ENCODE data around the gene NLRP13.
"Not testable (repeated sequence)": the region's sequence is repeated elsewhere in the genome, so short reads cannot be mapped to it uniquely, and the experiment has no call there.

The NLRP13 gene

GRCh38 chr19:55929258-55929657 lies 2.9 kb downstream of the NLRP13 start:
- peaks cover 20% of the 10 kb centered on the region for H3K27me3 Mint-ChIP-seq
- not testable (repeated sequence) for H3K27ac Mint-ChIP-seq (ENCODE audit: low read depth); H3K4me1 Mint-ChIP-seq; ATAC-seq (replicated peaks; ENCODE audit: extremely low read depth, poor library complexity, severe bottlenecking); DNase-seq (ENCODE audit: low spot score in 2 of 2); H3K4me3 Mint-ChIP-seq; H3K36me3 Mint-ChIP-seq (ENCODE audit: insufficient read depth)
- H3K9me3 Mint-ChIP-seq: peaks cover 20% of the 10 kb centered on the region

DNA sequence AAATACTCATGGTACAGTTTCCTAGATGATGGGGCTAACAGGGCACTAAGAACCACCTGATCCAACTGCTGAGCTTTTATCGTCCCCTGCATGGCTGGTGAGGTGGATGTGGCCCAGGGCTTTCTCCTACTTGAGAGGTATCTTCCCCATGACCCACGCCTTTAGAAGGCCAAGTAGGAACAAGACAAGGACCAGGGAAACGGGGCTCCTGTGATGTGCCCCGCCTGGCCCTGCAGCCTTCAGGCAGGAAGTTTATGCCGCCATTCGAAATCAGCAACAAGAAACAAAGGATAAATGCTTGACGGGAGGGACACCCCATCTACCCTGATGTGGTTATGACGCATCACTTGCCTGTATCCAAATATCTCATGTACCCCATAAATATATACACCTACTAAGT lies 4.1 kb downstream of the NLRP13 start:
- Mint-ChIP-seq H3K27ac (ENCODE audit: low read depth) (no peak overlapping the region), H3K9me3 (peaks cover 19% of the 10 kb centered on the region), H3K36me3 (ENCODE audit: insufficient read depth) (peaks cover 2% of the 10 kb centered on the region), H3K27me3 (peaks cover 11% of the 10 kb centered on the region), H3K4me1 (no peaks in the 10 kb centered on the region), H3K4me3 (no peak overlapping the region)
- DNase-seq (ENCODE audit: low spot score in 2 of 2) (no peak), ATAC-seq (replicated peaks; ENCODE audit: extremely low read depth, poor library complexity, severe bottlenecking) (no peak)

- Mint-ChIP-seq H3K9me3 (peaks cover 16% of the 10 kb centered on the region), H3K27ac (ENCODE audit: low read depth) (no peak overlapping the region), H3K4me3 (no peak overlapping the region), H3K4me1 (no peaks in the 10 kb centered on the region), H3K36me3 (ENCODE audit: insufficient read depth) (peaks cover 2% of the 10 kb centered on the region), H3K27me3 (peaks cover 14% of the 10 kb centered on the region)
- no peak for ATAC-seq (replicated peaks; ENCODE audit: extremely low read depth, poor library complexity, severe bottlenecking)
- DNase-seq (ENCODE audit: low spot score in 2 of 2): no peak
Observed at GRCh38 chr19:55923556-55923955, 8.6 kb downstream of the NLRP13 start.

DNA sequence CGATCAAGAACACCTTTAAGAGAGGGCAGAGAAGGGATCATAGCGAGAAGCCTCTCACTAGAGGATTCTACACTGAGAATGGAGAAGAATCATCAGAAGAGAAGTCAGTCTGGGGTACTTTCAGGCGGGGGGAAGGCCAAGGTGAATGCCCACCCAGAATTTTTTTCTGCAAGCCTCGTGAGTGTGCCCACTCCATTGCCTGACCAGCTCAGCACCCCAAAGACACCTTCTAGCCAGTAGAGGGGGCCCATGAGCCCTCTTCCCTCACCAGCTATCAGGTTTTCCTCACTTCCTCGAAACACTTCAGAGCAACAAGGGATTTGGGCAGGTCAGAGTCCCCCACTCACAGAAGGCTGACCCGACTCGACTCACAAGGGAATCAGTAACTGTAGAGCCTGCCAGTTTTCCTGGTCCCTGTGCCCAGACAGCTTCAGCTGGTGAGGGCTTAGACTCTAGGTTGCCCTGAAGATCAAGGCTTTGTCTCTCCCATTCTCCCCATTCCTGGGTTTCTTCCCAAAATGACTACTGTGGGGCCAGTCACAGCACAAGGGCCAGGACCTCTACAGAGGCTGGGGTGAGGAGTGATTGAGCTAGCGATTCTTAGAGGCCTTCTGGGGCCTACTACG lies 18.4 kb downstream of the NLRP13 start:
- peaks cover 35% of the 10 kb centered on the region for H3K9me3 Mint-ChIP-seq
- H3K27ac Mint-ChIP-seq (ENCODE audit: low read depth): no peak overlapping the region
- H3K36me3 Mint-ChIP-seq (ENCODE audit: insufficient read depth): no peaks in the 10 kb centered on the region
- DNase-seq (ENCODE audit: low spot score in 2 of 2) (no peak), ATAC-seq (replicated peaks; ENCODE audit: extremely low read depth, poor library complexity, severe bottlenecking) (no peak)
- peaks cover 38% of the 10 kb centered on the region for H3K27me3 Mint-ChIP-seq
- no peaks in the 10 kb centered on the region for H3K4me1 Mint-ChIP-seq
- no peak overlapping the region for H3K4me3 Mint-ChIP-seq

DNA sequence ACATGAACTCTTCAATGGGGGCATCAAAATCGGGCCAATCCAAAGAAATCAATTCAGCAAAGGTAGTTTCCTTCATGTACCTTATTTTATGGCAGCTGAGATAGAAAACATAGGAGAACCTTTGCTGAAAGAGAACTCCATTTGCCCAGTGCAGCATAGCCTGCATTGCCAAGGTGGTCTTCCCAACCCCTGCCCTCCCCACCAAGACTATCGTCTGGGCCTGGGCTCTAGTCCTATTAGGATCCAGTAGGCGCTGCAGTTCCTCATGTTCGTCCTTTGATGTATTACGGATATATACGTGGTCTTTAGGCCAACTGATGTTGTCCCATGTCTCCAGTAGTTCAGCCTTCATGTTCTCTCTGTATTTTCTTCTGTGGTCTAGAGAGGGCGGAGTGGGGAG lies 19.2 kb downstream of the NLRP13 start:
- Mint-ChIP-seq H3K9me3 (peaks cover 28% of the 10 kb centered on the region), H3K27me3 (peaks cover 29% of the 10 kb centered on the region), H3K36me3 (ENCODE audit: insufficient read depth) (no peaks in the 10 kb centered on the region), H3K4me1 (no peaks in the 10 kb centered on the region), H3K27ac (ENCODE audit: low read depth) (no peak overlapping the region), H3K4me3 (no peak overlapping the region)
- DNase-seq (ENCODE audit: low spot score in 2 of 2): no peak
- no peak for ATAC-seq (replicated peaks; ENCODE audit: extremely low read depth, poor library complexity, severe bottlenecking)

DNA sequence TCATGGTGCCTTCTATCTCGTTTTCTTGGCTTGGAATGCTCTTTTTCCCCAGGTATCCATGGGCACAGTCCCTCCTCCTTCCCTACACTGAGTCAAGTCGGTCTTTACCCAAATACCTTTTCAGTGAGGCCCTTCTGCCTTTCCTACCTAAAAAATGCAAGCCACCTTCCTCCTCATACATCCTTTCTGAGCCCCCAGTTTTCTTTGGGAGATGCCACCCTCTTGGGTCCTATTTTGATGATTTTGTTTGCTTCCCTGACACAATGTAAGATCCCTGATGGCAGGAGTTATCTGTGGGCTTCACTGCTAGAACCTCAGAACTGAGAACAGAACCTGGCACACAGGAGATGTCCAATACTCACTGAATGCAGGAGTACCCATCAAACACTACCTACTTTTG lies 22.3 kb downstream of the NLRP13 start:
- DNase-seq (ENCODE audit: low spot score in 2 of 2): no peak
- Mint-ChIP-seq H3K9me3 (peaks cover 9% of the 10 kb centered on the region), H3K4me3 (no peak overlapping the region), H3K4me1 (no peaks in the 10 kb centered on the region), H3K36me3 (ENCODE audit: insufficient read depth) (no peaks in the 10 kb centered on the region), H3K27ac (ENCODE audit: low read depth) (no peak overlapping the region), H3K27me3 (peaks cover 26% of the 10 kb centered on the region)
- no peak for ATAC-seq (replicated peaks; ENCODE audit: extremely low read depth, poor library complexity, severe bottlenecking)

DNA sequence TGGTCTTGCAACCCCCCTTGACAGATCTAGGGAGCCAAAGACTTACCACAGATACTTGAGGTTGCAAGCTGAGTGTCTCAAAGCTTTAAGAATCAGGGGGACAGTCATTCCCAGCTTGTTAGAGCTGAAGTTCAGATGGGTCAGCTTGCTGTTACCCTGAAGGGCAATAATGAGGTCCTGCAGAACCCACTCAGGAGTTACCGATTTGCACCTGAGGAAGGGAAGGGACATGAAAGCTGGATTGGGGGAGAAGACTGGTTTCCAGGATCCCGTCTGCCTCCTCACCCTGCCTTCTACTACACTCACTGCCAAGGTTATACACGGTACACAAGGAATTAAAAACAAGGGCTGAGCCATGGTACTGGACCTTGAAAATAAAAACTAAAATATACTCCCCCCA lies 24.4 kb downstream of the NLRP13 start:
- ATAC-seq (replicated peaks; ENCODE audit: extremely low read depth, poor library complexity, severe bottlenecking): no peak
- no peak for DNase-seq (ENCODE audit: low spot score in 2 of 2)
- Mint-ChIP-seq H3K9me3 (peaks cover 16% of the 10 kb centered on the region), H3K27ac (ENCODE audit: low read depth) (no peak overlapping the region), H3K4me1 (no peaks in the 10 kb centered on the region), H3K4me3 (no peak overlapping the region), H3K36me3 (ENCODE audit: insufficient read depth) (no peaks in the 10 kb centered on the region), H3K27me3 (peaks cover 37% of the 10 kb centered on the region)

DNA sequence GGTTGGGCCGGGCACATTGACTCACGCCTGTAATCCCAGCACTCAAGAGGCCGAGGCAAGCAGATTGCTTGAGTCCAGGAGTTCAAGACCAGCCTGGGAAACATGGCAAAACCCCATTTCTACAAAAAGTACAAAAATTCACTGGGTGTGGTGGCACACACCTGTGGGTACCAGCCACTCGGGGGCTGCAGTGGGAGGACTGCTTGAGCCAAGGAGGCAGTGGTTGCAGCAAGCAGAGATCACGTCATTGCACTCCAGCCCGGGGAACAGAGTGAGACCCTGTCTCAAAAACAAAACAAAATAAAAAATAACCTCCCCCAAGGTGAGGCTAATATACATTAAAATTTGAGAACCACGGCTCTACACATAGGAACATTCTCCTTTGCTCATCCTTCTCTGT lies 24.9 kb downstream of the NLRP13 start:
- H3K36me3 Mint-ChIP-seq (ENCODE audit: insufficient read depth): no peaks in the 10 kb centered on the region
- H3K27me3 Mint-ChIP-seq: peaks cover 37% of the 10 kb centered on the region
- H3K4me1 Mint-ChIP-seq: no peaks in the 10 kb centered on the region
- H3K9me3 Mint-ChIP-seq: peaks cover 16% of the 10 kb centered on the region
- H3K4me3 Mint-ChIP-seq: no peak overlapping the region
- DNase-seq (ENCODE audit: low spot score in 2 of 2) (no peak), ATAC-seq (replicated peaks; ENCODE audit: extremely low read depth, poor library complexity, severe bottlenecking) (no peak)
- no peak overlapping the region for H3K27ac Mint-ChIP-seq (ENCODE audit: low read depth)

GRCh38 chr19:55902080-55902751 lies 29.9 kb downstream of the NLRP13 start:
- H3K4me3 Mint-ChIP-seq: no peak overlapping the region
- no peaks in the 10 kb centered on the region for H3K36me3 Mint-ChIP-seq (ENCODE audit: insufficient read depth)
- ATAC-seq (replicated peaks; ENCODE audit: extremely low read depth, poor library complexity, severe bottlenecking) (no peak), DNase-seq (ENCODE audit: low spot score in 2 of 2) (no peak)
- no peaks in the 10 kb centered on the region for H3K4me1 Mint-ChIP-seq
- no peak overlapping the region for H3K27ac Mint-ChIP-seq (ENCODE audit: low read depth)
- H3K9me3 Mint-ChIP-seq: peaks cover 10% of the 10 kb centered on the region
- H3K27me3 Mint-ChIP-seq: peaks cover 19% of the 10 kb centered on the region

DNA sequence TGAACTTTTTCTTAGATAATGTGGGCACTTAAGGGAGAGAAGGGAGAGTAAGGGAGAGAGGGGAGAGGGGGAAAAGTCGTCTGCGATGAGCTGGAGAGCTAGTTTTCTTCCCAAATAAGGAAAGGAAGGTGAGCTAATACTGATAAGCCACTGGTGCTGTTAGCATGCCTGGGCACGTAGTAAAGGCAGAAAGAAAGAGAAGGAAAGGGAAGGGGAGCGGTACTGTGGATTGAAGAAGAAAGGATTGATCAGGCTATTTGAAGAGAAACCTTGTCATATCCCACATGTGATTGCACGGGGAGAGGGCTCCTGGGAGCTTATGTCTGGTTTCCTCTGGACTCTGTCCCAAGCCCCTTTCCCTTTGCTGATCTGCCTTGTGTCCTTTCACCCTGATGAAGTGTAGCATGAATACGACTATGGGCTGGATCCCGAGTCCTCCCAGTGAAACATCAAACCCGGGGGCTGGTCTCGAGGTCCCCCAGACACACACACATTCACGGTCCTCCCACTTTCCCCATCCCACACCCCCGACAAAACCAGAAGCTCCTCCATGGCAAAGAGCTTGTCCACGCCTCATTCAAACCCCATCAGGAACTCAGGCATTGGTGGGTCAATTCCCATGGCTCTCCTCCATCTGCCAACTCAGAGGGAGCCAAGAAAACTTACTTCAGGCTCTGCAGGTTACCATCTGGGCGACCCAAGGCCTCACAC lies 30.6 kb downstream of the NLRP13 start:
- Mint-ChIP-seq H3K27ac (ENCODE audit: low read depth) (no peak overlapping the region), H3K9me3 (peaks cover 10% of the 10 kb centered on the region), H3K36me3 (ENCODE audit: insufficient read depth) (no peaks in the 10 kb centered on the region), H3K4me3 (no peak overlapping the region), H3K27me3 (peaks cover 19% of the 10 kb centered on the region), H3K4me1 (no peaks in the 10 kb centered on the region)
- no peak for DNase-seq (ENCODE audit: low spot score in 2 of 2)
- no peak for ATAC-seq (replicated peaks; ENCODE audit: extremely low read depth, poor library complexity, severe bottlenecking)

- DNase-seq (ENCODE audit: low spot score in 2 of 2) (no peak), ATAC-seq (replicated peaks; ENCODE audit: extremely low read depth, poor library complexity, severe bottlenecking) (no peak)
- H3K36me3 Mint-ChIP-seq (ENCODE audit: insufficient read depth): no peaks in the 10 kb centered on the region
- H3K4me3 Mint-ChIP-seq: no peak overlapping the region
- no peak overlapping the region for H3K27ac Mint-ChIP-seq (ENCODE audit: low read depth)
- H3K9me3 Mint-ChIP-seq: peaks cover 3% of the 10 kb centered on the region
- peaks cover 6% of the 10 kb centered on the region for H3K27me3 Mint-ChIP-seq
- H3K4me1 Mint-ChIP-seq: no peaks in the 10 kb centered on the region
Observed at GRCh38 chr19:55898911-55899310, 33.2 kb downstream of the NLRP13 start.

DNA sequence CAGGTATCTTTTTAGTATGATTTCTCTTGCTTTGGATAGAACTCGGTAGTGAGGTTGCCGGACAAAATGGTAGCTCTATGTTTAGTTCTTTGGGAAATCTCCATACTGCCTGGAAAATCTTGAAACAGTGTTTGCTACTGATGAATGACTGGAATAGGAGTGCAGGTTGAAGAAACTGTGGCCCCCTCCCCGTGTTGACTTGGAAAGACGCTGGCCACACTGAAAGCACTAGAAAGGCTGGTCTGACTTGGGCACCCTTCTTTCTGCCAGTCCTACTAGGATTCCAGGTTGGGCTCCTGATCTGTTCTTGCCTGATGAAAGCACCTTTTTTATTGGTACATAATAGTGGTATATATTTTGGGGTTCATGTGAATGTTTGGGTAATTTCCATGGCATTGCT lies 49.5 kb downstream of the NLRP13 start:
- Mint-ChIP-seq H3K27ac (ENCODE audit: low read depth) (no peak overlapping the region), H3K4me1 (no peaks in the 10 kb centered on the region), H3K36me3 (ENCODE audit: insufficient read depth) (no peaks in the 10 kb centered on the region), H3K27me3 (peaks cover 23% of the 10 kb centered on the region), H3K4me3 (no peak overlapping the region), H3K9me3 (peaks cover 12% of the 10 kb centered on the region)
- DNase-seq (ENCODE audit: low spot score in 2 of 2) (no peak), ATAC-seq (replicated peaks; ENCODE audit: extremely low read depth, poor library complexity, severe bottlenecking) (no peak)

DNA sequence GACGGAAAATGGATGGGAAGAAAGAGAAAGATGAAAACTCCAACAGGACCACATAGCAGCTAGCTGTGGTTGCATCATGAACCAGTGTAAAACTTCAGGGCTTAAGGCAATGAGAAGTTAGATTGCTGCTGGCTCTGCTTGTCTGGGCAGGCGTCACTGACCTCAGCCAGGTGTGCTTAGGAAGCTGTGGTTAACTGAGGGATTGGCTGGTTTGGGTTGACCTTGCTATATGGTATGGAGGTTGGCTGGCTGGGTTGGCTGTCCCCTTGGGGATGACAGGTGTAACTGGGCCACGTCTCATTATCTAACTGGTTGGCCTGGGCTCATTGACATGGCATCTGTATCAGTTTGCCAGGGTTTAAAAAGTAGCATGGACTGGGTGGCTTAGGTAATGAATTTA lies 54.9 kb downstream of the NLRP13 start:
- H3K27me3 Mint-ChIP-seq: no peaks in the 10 kb centered on the region
- no peak for DNase-seq (ENCODE audit: low spot score in 2 of 2)
- no peak overlapping the region for H3K27ac Mint-ChIP-seq (ENCODE audit: low read depth)
- no peaks in the 10 kb centered on the region for H3K4me1 Mint-ChIP-seq
- H3K36me3 Mint-ChIP-seq (ENCODE audit: insufficient read depth): no peaks in the 10 kb centered on the region
- peaks cover 14% of the 10 kb centered on the region for H3K9me3 Mint-ChIP-seq
- ATAC-seq (replicated peaks; ENCODE audit: extremely low read depth, poor library complexity, severe bottlenecking): no peak
- H3K4me3 Mint-ChIP-seq: no peak overlapping the region

Measured in central memory CD8-positive, alpha-beta T cell (primary cell).